Liver (tissue), 9 donors: ENCODE results near the gene DEFB119. TPM values are rescaled to one million over a fixed set of nuclear protein-coding genes. Genes with fewer than 3 reads are reported as not detected.

Source experiments
- DNase-seq: peaks from one replicate; pipeline ENCODE4 v3.0.0-alpha.2; 2017; ENCODE audit warnings: low spot score
- H3K27ac ChIP-seq, 2 donors: one replicate each; pipeline ENCODE4 v1.7.0; 2013; ENCODE audit warnings: inconsistent platforms in 2 of 2, low read length in 2 of 2, control low read depth in 1 of 2, low read depth in 1 of 2, mild to moderate bottlenecking in 1 of 2
- H3K27me3 ChIP-seq, 4 donors: one replicate each; pipeline versions ENCODE4 v1.6.1 to v1.7.0; 2013; ENCODE audit warnings: low read length in 3 of 4, inconsistent platforms in 1 of 4, mild to moderate bottlenecking in 1 of 4, moderate library complexity in 1 of 4; ENCODE audit not compliant: control insufficient read depth in 4 of 4, insufficient read depth in 4 of 4
- H3K36me3 ChIP-seq, 4 donors: one replicate each; pipeline versions ENCODE4 v1.6.1 to v1.7.0; 2013; ENCODE audit warnings: low read length in 3 of 4, mild to moderate bottlenecking in 3 of 4, low read depth in 1 of 4, moderate library complexity in 1 of 4; ENCODE audit not compliant: control insufficient read depth in 4 of 4, insufficient read depth in 3 of 4
- H3K4me1 ChIP-seq, 4 donors: one replicate each; pipeline versions ENCODE4 v1.6.1 to v1.7.0; 2013; ENCODE audit warnings: low read length in 3 of 4, mild to moderate bottlenecking in 3 of 4, moderate library complexity in 1 of 4; ENCODE audit not compliant: control insufficient read depth in 4 of 4, insufficient read depth in 4 of 4
- H3K4me3 ChIP-seq, 3 donors: one replicate each; pipeline versions ENCODE4 v1.6.1 to v1.7.0; 2013; ENCODE audit warnings: low read length in 3 of 3, control low read depth in 1 of 3, low read depth in 1 of 3, mild to moderate bottlenecking in 1 of 3
- H3K9ac ChIP-seq, 2 donors: one replicate each; pipeline ENCODE4 v1.7.0; 2013; ENCODE audit warnings: low read length in 2 of 2, mild to moderate bottlenecking in 2 of 2, moderate library complexity in 2 of 2, control low read depth in 1 of 2, low read depth in 1 of 2
- H3K9me3 ChIP-seq, 4 donors: one replicate each; pipeline versions ENCODE4 v1.6.1 to v1.7.0; 2013; ENCODE audit warnings: low read length in 3 of 4; ENCODE audit not compliant: control insufficient read depth in 4 of 4
- ATF3 ChIP-seq: IDR thresholded peaks from 2 replicates; pipeline ENCODE4 v1.6.1; 2016; ENCODE audit warnings: antibody characterized with exemption
- EGR1 ChIP-seq, 2 donors: IDR thresholded peaks; 2 replicates each; pipeline ENCODE4 v1.6.1; 2016 to 2018; ENCODE audit warnings: antibody characterized with exemption in 2 of 2, low read depth in 2 of 2
- FOXA1 ChIP-seq: IDR thresholded peaks from 2 replicates; pipeline ENCODE4 v1.6.1; 2016; ENCODE audit warnings: antibody characterized with exemption
- FOXA2 ChIP-seq: IDR thresholded peaks from 2 replicates; pipeline ENCODE4 v1.6.1; 2016; ENCODE audit warnings: antibody characterized with exemption
- GABPA ChIP-seq, 2 donors: IDR thresholded peaks in 1 of 2; conservative IDR thresholded peaks in 1 of 2; 2 replicates each; pipeline ENCODE4 v1.6.1; 2016; ENCODE audit warnings: antibody characterized with exemption in 2 of 2, mild to moderate bottlenecking in 1 of 2, moderate library complexity in 1 of 2
- HNF4A ChIP-seq, 2 donors: conservative IDR thresholded peaks; 2 replicates each; pipeline ENCODE4 v1.6.1; 2016; ENCODE audit warnings: antibody characterized with exemption in 2 of 2, mild to moderate bottlenecking in 2 of 2
- HNF4G ChIP-seq: IDR thresholded peaks from 2 replicates; pipeline ENCODE4 v1.6.1; 2016; ENCODE audit warnings: antibody characterized with exemption
- JUND ChIP-seq, 2 donors: IDR thresholded peaks; 2 replicates each; pipeline ENCODE4 v1.6.1; 2016; ENCODE audit warnings: antibody characterized with exemption in 2 of 2
- NR2F2 ChIP-seq: IDR thresholded peaks from 2 replicates; pipeline ENCODE4 v1.6.1; 2016; ENCODE audit warnings: antibody characterized with exemption
- RAD21 ChIP-seq, 2 donors: IDR thresholded peaks; 2 replicates each; pipeline ENCODE4 v1.6.1; 2016; ENCODE audit warnings: antibody characterized with exemption in 2 of 2, mild to moderate bottlenecking in 2 of 2
- RXRA ChIP-seq, 2 donors: IDR thresholded peaks; 2 replicates each; pipeline ENCODE4 v1.6.1; 2017 to 2018; ENCODE audit warnings: antibody characterized with exemption in 2 of 2, mild to moderate bottlenecking in 1 of 2
- SP1 ChIP-seq: IDR thresholded peaks from 2 replicates; pipeline ENCODE4 v1.6.1; 2018; ENCODE audit warnings: antibody characterized with exemption, mild to moderate bottlenecking
- TAF1 ChIP-seq: conservative IDR thresholded peaks from 2 replicates; pipeline ENCODE4 v1.6.1; 2016; ENCODE audit warnings: antibody characterized with exemption, mild to moderate bottlenecking
- YY1 ChIP-seq: IDR thresholded peaks from 2 replicates; pipeline ENCODE4 v1.6.1; 2016; ENCODE audit warnings: antibody characterized with exemption, mild to moderate bottlenecking
- ZBTB33 ChIP-seq: IDR thresholded peaks from 2 replicates; pipeline ENCODE4 v1.6.1; 2016; ENCODE audit warnings: antibody characterized with exemption
- WGBS: extraction: QIAGEN DNeasy Blood & Tissue Kit; methylation state at CpG from one replicate; pipeline ENCODE4 v1.1.7; 2013; 5-methylcytosine and 5-hydroxymethylcytosine counted together
- polyA plus RNA-seq, 2 donors: library from polyadenylated mRNA; stranded (reverse) in 1 of 2; unstranded in 1 of 2; fragments of 200-250 nt in 1 of 2; fragments of >200 nt in 1 of 2; fragmentation: Nextera tagmentation in 1 of 2; extraction: Ambion mirVana in 1 of 2; gene quantifications; one replicate each; pipeline versions ENCODE4 v1.2.1 to v1.2.3, GENCODE V29; 2013 to 2015
- total RNA-seq, 2 donors: library from RNA; depleted of rRNA; stranded (reverse); fragments of >200 nt; gene quantifications; one replicate each; pipeline ENCODE4 v1.2.3, GENCODE V29; 2014
- TF ChIP-seq, protein P1 (sequence below): fragments of 150-350 bp; IDR thresholded peaks from 2 replicates; pipeline ENCODE4 v1.5.1; 2017; ENCODE audit warnings: improper control_type of control experiment, low read depth, low read length; ENCODE audit not compliant: missing input control
- TF ChIP-seq, protein P2 (sequence below): IDR thresholded peaks from 2 replicates; pipeline ENCODE4 v1.6.1; 2016; ENCODE audit warnings: antibody characterized with exemption, mild to moderate bottlenecking
- donor health status: healthy.
- donor health status: healthy.
- donor health status: healthy.
- donor health status: healthy.
- donor health status: healthy.

The DEFB119 gene
- total and polyA plus RNA-seq, 4 donors = not detected

GRCh38 chr20:31403886-31404285 is 13.5 kb upstream of the DEFB119 start:
- Histone ChIP-seq H3K9ac (no peak overlapping the region), H3K27me3 (no peaks in the 10 kb centered on the region), H3K4me1 (no peaks in the 10 kb centered on the region), H3K9me3 (no peaks in the 10 kb centered on the region), H3K27ac (no peak overlapping the region), H3K36me3 (no peaks in the 10 kb centered on the region), H3K4me3 (no peak overlapping the region)
- DNase-seq = no peak
- no peak for TF ChIP-seq ATF3
- no peak for TF ChIP-seq FOXA1
- TF ChIP-seq RAD21 (IDR thresholded peaks at IDR 0.05) = no peak
- WGBS = 47% methylated on average over 1 of the region's 1 CpG

- Histone ChIP-seq H3K9ac (no peak overlapping the region), H3K27ac (no peak overlapping the region), H3K9me3 (peaks cover 0 to 2% (median 0%) of the 10 kb centered on the region in 4 donors), H3K27me3 (peaks cover 0 to 3% (median 0%) of the 10 kb centered on the region in 4 donors), H3K4me1 (no peaks in the 10 kb centered on the region), H3K36me3 (no peaks in the 10 kb centered on the region), H3K4me3 (no peak overlapping the region)
- no peak for DNase-seq
- WGBS = 34% methylated on average over 3 of the region's 3 CpGs
- no peak for TF ChIP-seq HNF4A (conservative IDR thresholded peaks at IDR 0.05)
- TF ChIP-seq ZBTB33 = no peak
- TF ChIP-seq, protein P1, sequence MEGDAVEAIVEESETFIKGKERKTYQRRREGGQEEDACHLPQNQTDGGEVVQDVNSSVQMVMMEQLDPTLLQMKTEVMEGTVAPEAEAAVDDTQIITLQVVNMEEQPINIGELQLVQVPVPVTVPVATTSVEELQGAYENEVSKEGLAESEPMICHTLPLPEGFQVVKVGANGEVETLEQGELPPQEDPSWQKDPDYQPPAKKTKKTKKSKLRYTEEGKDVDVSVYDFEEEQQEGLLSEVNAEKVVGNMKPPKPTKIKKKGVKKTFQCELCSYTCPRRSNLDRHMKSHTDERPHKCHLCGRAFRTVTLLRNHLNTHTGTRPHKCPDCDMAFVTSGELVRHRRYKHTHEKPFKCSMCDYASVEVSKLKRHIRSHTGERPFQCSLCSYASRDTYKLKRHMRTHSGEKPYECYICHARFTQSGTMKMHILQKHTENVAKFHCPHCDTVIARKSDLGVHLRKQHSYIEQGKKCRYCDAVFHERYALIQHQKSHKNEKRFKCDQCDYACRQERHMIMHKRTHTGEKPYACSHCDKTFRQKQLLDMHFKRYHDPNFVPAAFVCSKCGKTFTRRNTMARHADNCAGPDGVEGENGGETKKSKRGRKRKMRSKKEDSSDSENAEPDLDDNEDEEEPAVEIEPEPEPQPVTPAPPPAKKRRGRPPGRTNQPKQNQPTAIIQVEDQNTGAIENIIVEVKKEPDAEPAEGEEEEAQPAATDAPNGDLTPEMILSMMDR = no peak
- TF ChIP-seq YY1 = no peak
- TF ChIP-seq GABPA (IDR thresholded peaks at IDR 0.05 in 1 of 2, conservative IDR thresholded peaks at IDR 0.05 in 1 of 2) = no peak
- no peak for TF ChIP-seq SP1
- TF ChIP-seq, protein P2, sequence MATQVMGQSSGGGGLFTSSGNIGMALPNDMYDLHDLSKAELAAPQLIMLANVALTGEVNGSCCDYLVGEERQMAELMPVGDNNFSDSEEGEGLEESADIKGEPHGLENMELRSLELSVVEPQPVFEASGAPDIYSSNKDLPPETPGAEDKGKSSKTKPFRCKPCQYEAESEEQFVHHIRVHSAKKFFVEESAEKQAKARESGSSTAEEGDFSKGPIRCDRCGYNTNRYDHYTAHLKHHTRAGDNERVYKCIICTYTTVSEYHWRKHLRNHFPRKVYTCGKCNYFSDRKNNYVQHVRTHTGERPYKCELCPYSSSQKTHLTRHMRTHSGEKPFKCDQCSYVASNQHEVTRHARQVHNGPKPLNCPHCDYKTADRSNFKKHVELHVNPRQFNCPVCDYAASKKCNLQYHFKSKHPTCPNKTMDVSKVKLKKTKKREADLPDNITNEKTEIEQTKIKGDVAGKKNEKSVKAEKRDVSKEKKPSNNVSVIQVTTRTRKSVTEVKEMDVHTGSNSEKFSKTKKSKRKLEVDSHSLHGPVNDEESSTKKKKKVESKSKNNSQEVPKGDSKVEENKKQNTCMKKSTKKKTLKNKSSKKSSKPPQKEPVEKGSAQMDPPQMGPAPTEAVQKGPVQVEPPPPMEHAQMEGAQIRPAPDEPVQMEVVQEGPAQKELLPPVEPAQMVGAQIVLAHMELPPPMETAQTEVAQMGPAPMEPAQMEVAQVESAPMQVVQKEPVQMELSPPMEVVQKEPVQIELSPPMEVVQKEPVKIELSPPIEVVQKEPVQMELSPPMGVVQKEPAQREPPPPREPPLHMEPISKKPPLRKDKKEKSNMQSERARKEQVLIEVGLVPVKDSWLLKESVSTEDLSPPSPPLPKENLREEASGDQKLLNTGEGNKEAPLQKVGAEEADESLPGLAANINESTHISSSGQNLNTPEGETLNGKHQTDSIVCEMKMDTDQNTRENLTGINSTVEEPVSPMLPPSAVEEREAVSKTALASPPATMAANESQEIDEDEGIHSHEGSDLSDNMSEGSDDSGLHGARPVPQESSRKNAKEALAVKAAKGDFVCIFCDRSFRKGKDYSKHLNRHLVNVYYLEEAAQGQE = no peak
- TF ChIP-seq ATF3 = no peak
- no peak for TF ChIP-seq FOXA2
- no peak for TF ChIP-seq JUND (IDR thresholded peaks at IDR 0.05)
- no peak for TF ChIP-seq RXRA (IDR thresholded peaks at IDR 0.05)
- TF ChIP-seq HNF4G = no peak
- TF ChIP-seq NR2F2 = no peak
- TF ChIP-seq TAF1 = no peak
- no peak for TF ChIP-seq EGR1 (IDR thresholded peaks at IDR 0.05; ENCODE audit: low read depth in 2 of 2)
- TF ChIP-seq RAD21 (IDR thresholded peaks at IDR 0.05) = no peak
These were observed 4.5 kb upstream of the DEFB119 start for GRCh38 chr20:31394900-31395299.
